ENCODE measurements around the gene PACC1.
"Not testable (repeated sequence)": the region's sequence is repeated elsewhere in the genome, so short reads cannot be mapped to it uniquely, and the experiment has no call there.

PACC1 gene

DNA sequence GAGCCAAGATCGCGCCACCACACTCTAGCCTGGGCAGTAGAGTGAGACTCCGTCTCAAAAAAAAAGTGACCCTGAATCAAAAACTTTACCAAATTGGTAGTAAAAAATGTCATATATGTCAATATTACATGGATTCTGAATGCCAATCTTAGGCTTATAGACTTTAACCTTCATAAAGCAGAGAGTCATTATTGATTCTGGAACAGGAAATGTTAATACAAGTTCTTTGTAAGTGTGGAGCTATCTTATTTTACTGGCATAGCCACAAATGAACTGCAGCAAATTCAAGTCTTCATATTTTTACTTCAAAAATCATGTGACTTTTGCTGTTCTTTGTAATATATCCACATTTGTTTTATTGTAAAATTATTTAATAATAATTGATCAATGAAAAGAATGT is 88.1 kb downstream of the PACC1 start:
- ATAC-seq (ENCODE audit: low read depth) (no peak), DNase-seq (ENCODE audit: low spot score) (no peak)
- TF ChIP-seq, protein P1, sequence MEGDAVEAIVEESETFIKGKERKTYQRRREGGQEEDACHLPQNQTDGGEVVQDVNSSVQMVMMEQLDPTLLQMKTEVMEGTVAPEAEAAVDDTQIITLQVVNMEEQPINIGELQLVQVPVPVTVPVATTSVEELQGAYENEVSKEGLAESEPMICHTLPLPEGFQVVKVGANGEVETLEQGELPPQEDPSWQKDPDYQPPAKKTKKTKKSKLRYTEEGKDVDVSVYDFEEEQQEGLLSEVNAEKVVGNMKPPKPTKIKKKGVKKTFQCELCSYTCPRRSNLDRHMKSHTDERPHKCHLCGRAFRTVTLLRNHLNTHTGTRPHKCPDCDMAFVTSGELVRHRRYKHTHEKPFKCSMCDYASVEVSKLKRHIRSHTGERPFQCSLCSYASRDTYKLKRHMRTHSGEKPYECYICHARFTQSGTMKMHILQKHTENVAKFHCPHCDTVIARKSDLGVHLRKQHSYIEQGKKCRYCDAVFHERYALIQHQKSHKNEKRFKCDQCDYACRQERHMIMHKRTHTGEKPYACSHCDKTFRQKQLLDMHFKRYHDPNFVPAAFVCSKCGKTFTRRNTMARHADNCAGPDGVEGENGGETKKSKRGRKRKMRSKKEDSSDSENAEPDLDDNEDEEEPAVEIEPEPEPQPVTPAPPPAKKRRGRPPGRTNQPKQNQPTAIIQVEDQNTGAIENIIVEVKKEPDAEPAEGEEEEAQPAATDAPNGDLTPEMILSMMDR (IDR thresholded peaks at IDR 0.05; ENCODE audit: poor library complexity, severe bottlenecking), result no peak
- no peak overlapping the region for H3K4me3 ChIP-seq (ENCODE audit: severe bottlenecking)
- H3K9me3 ChIP-seq (ENCODE audit: severe bottlenecking), result no peaks in the 10 kb centered on the region
- no peaks in the 10 kb centered on the region for H3K36me3 ChIP-seq (ENCODE audit: low read depth)
- H3K4me1 ChIP-seq (ENCODE audit: insufficient read depth, poor library complexity, severe bottlenecking), result no peaks in the 10 kb centered on the region
- no peak overlapping the region for H3K27ac ChIP-seq (ENCODE audit: poor library complexity, severe bottlenecking)
- no peaks in the 10 kb centered on the region for H3K27me3 ChIP-seq (ENCODE audit: insufficient read depth, poor library complexity, severe bottlenecking)

DNA sequence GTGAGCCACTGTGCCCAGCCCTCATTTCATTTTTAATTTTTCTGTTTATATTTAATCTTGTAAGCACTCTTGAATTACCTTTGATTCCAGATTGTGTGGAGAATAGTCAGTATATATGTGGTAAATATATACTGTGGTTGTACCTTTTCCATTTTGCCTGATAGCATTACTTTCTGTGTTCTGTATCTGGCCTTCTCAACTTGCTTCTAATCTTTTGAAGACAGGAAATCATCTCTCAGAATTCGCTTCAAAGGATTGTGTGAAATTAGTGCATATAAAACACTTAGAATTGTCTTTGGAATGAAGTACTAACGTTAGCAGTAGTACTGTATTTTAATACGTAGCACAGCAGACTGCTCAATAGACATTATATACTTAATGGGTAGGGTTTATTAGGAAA is 91.6 kb downstream of the PACC1 start:
- Histone ChIP-seq H3K27me3 (ENCODE audit: insufficient read depth, poor library complexity, severe bottlenecking) (no peaks in the 10 kb centered on the region), H3K4me3 (ENCODE audit: severe bottlenecking) (no peak overlapping the region), H3K9me3 (ENCODE audit: severe bottlenecking) (no peaks in the 10 kb centered on the region), H3K27ac (ENCODE audit: poor library complexity, severe bottlenecking) (no peak overlapping the region), H3K4me1 (ENCODE audit: insufficient read depth, poor library complexity, severe bottlenecking) (no peaks in the 10 kb centered on the region), H3K36me3 (ENCODE audit: low read depth) (no peaks in the 10 kb centered on the region)
- ATAC-seq (ENCODE audit: low read depth), result no peak
- no peak for DNase-seq (ENCODE audit: low spot score)
- TF ChIP-seq, protein P1 (IDR thresholded peaks at IDR 0.05; ENCODE audit: poor library complexity, severe bottlenecking), result no peak

DNA sequence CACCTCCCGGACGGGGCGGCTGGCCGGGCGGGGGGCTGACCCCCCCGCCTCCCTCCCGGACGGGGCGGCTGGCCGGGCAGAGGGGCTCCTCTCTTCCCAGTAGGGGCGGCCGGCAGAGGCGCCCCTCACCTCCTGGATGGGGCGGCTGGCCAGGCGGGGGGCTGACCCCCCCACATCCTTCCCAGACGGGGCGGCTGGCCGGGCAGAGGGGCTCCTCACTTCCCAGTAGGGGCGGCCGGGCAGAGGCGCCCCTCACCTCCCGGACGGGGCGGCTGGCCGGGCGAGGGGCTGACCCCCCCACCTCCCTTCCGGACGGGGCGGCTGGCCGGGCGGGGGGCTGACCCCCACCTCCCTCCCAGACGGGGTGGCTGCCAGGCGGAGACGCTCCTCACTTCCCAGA is 93.7 kb downstream of the PACC1 start:
- ATAC-seq (ENCODE audit: low read depth); H3K27ac ChIP-seq (ENCODE audit: poor library complexity, severe bottlenecking); H3K27me3 ChIP-seq (ENCODE audit: insufficient read depth, poor library complexity, severe bottlenecking); H3K36me3 ChIP-seq (ENCODE audit: low read depth); DNase-seq (ENCODE audit: low spot score); H3K4me3 ChIP-seq (ENCODE audit: severe bottlenecking); H3K4me1 ChIP-seq (ENCODE audit: insufficient read depth, poor library complexity, severe bottlenecking); H3K9me3 ChIP-seq (ENCODE audit: severe bottlenecking): not testable (repeated sequence)

- H3K4me3 ChIP-seq (ENCODE audit: severe bottlenecking), result no peak overlapping the region
- DNase-seq (ENCODE audit: low spot score) (no peak), ATAC-seq (ENCODE audit: low read depth) (no peak)
- no peaks in the 10 kb centered on the region for H3K9me3 ChIP-seq (ENCODE audit: severe bottlenecking)
- no peaks in the 10 kb centered on the region for H3K36me3 ChIP-seq (ENCODE audit: low read depth)
- no peaks in the 10 kb centered on the region for H3K27me3 ChIP-seq (ENCODE audit: insufficient read depth, poor library complexity, severe bottlenecking)
- TF ChIP-seq, protein P1 (IDR thresholded peaks at IDR 0.05; ENCODE audit: poor library complexity, severe bottlenecking), result no peak
- no peak overlapping the region for H3K27ac ChIP-seq (ENCODE audit: poor library complexity, severe bottlenecking)
- H3K4me1 ChIP-seq (ENCODE audit: insufficient read depth, poor library complexity, severe bottlenecking), result no peaks in the 10 kb centered on the region
These were observed 96.8 kb downstream of the PACC1 start for GRCh38 chr1:212317916-212318315.

DNA sequence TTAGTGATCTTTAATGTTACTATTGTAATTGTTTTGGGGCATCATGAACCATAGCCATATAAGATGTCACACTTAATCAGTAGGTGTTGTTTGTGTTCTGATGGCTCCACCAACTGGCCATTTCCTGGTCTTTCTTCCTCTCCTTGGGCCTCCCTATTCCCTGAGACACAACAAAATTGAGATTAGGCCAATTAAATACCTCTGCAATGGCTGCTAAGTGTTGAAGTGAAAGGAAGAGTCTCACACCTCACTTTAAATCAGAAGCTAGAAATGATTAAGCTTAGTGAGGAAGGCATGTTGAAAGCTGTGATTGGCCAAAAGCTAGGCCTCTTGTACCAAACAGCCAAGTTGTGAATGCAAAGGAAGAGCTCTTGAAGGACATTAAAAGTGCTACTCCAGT is 98.8 kb downstream of the PACC1 start:
- TF ChIP-seq, protein P1 (IDR thresholded peaks at IDR 0.05; ENCODE audit: poor library complexity, severe bottlenecking), result peak; percentile 33
- no peak overlapping the region for H3K4me3 ChIP-seq (ENCODE audit: severe bottlenecking)
- no peaks in the 10 kb centered on the region for H3K36me3 ChIP-seq (ENCODE audit: low read depth)
- H3K9me3 ChIP-seq (ENCODE audit: severe bottlenecking), result no peaks in the 10 kb centered on the region
- H3K27ac ChIP-seq (ENCODE audit: poor library complexity, severe bottlenecking), result no peak overlapping the region
- H3K4me1 ChIP-seq (ENCODE audit: insufficient read depth, poor library complexity, severe bottlenecking), result no peaks in the 10 kb centered on the region
- DNase-seq (ENCODE audit: low spot score), result no peak
- H3K27me3 ChIP-seq (ENCODE audit: insufficient read depth, poor library complexity, severe bottlenecking), result no peaks in the 10 kb centered on the region
- ATAC-seq (ENCODE audit: low read depth), result no peak
